Renal cortex interstitium (tissue), 15 donors: Measurements from ENCODE around the gene COX7A2. TPM values are rescaled to one million over a fixed set of nuclear protein-coding genes. Genes with fewer than 3 reads are reported as not detected.

Source experiments
- DNase-seq, 11 donors: peaks; one replicate each; pipeline ENCODE4 v3.0.0-alpha.2; 2013; ENCODE audit warnings: low read depth in 9 of 11, low spot score in 4 of 11; ENCODE audit errors: extremely low read depth in 1 of 11
- long read RNA-seq, 16 experiments: transcript quantifications; one replicate each; lab custom pipeline, GENCODE V29; 2026
- polyA plus RNA-seq, 3 donors: library from polyadenylated mRNA; unstranded; fragments of 120-200 nt; gene quantifications; one replicate each; pipeline ENCODE4 v1.2.1, GENCODE V29; 2013; ENCODE audit not compliant: insufficient read length in 3 of 3

Gene COX7A2, protein sequence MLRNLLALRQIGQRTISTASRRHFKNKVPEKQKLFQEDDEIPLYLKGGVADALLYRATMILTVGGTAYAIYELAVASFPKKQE
- 100 to 1,000 TPM; 259 to 291 (median 281) TPM for polyA plus RNA-seq
- long read RNA-seq, donor 1, transcript COX7A2-202 (4 exons, 773 nt) = major isoform, 260 of 283 reads
- long read RNA-seq, donor 1, partial matches to known transcripts = 17 of 283 reads
- long read RNA-seq, donor 1, other reads (novel, unspliced or antisense) = 0 of 283 reads
- long read RNA-seq, donor 2, transcript COX7A2-202 (4 exons, 773 nt) = major isoform, 283 of 306 reads
- long read RNA-seq, donor 2, partial matches to known transcripts = 20 of 306 reads
- long read RNA-seq, donor 2, other reads (novel, unspliced or antisense) = 0 of 306 reads
- long read RNA-seq, donor 3, transcript COX7A2-206 (3 exons, 325 nt) = minor isoform, 5 of 501 reads
- long read RNA-seq, donor 3, transcript COX7A2-202 (4 exons, 773 nt) = major isoform, 461 of 501 reads
- long read RNA-seq, donor 3, transcript COX7A2-207 (2 exons, 914 nt) = minor isoform, 8 of 501 reads
- long read RNA-seq, donor 3, partial matches to known transcripts = 18 of 501 reads
- long read RNA-seq, donor 3, other reads (novel, unspliced or antisense) = 6 of 501 reads
- long read RNA-seq, donor 4, transcript COX7A2-202 (4 exons, 773 nt) = major isoform, 291 of 330 reads
- long read RNA-seq, donor 4, transcript COX7A2-206 (3 exons, 325 nt) = minor isoform, 5 of 330 reads
- long read RNA-seq, donor 4, partial matches to known transcripts = 29 of 330 reads
- long read RNA-seq, donor 4, other reads (novel, unspliced or antisense) = 0 of 330 reads
- long read RNA-seq, donor 5 = 0 reads
- long read RNA-seq, donor 6, transcript COX7A2-206 (3 exons, 325 nt) = minor isoform, 6 of 319 reads
- long read RNA-seq, donor 6, transcript COX7A2-202 (4 exons, 773 nt) = major isoform, 247 of 319 reads
- long read RNA-seq, donor 6, partial matches to known transcripts = 63 of 319 reads
- long read RNA-seq, donor 6, other reads (novel, unspliced or antisense) = 0 of 319 reads
- long read RNA-seq, donor 7, transcript COX7A2-202 (4 exons, 773 nt) = major isoform, 422 of 485 reads
- long read RNA-seq, donor 7, partial matches to known transcripts = 56 of 485 reads
- long read RNA-seq, donor 7, other reads (novel, unspliced or antisense) = 0 of 485 reads
- long read RNA-seq, donor 8 = 0 reads
- long read RNA-seq, donor 9, transcript COX7A2-202 (4 exons, 773 nt) = major isoform, 281 of 326 reads
- long read RNA-seq, donor 9, transcript COX7A2-206 (3 exons, 325 nt) = minor isoform, 6 of 326 reads
- long read RNA-seq, donor 9, partial matches to known transcripts = 38 of 326 reads
- long read RNA-seq, donor 9, other reads (novel, unspliced or antisense) = 0 of 326 reads
- long read RNA-seq, donor 10, transcript COX7A2-206 (3 exons, 325 nt) = minor isoform, 7 of 426 reads
- long read RNA-seq, donor 10, transcript COX7A2-202 (4 exons, 773 nt) = major isoform, 369 of 426 reads
- long read RNA-seq, donor 10, partial matches to known transcripts = 37 of 426 reads
- long read RNA-seq, donor 10, other reads (novel, unspliced or antisense) = 5 of 426 reads
- long read RNA-seq, donor 11, transcript COX7A2-202 (4 exons, 773 nt) = major isoform, 188 of 193 reads
- long read RNA-seq, donor 11, partial matches to known transcripts = 0 of 193 reads
- long read RNA-seq, donor 11, other reads (novel, unspliced or antisense) = 0 of 193 reads
- long read RNA-seq, donor 12, transcript COX7A2-202 (4 exons, 773 nt) = major isoform, 155 of 182 reads
- long read RNA-seq, donor 12, partial matches to known transcripts = 21 of 182 reads
- long read RNA-seq, donor 12, other reads (novel, unspliced or antisense) = 0 of 182 reads
- long read RNA-seq, donor 13 = 0 reads
- long read RNA-seq, donor 14, transcript COX7A2-206 (3 exons, 325 nt) = minor isoform, 8 of 378 reads
- long read RNA-seq, donor 14, transcript COX7A2-202 (4 exons, 773 nt) = major isoform, 336 of 378 reads
- long read RNA-seq, donor 14, partial matches to known transcripts = 24 of 378 reads
- long read RNA-seq, donor 14, other reads (novel, unspliced or antisense) = 5 of 378 reads
- long read RNA-seq, donor 15, transcript COX7A2-202 (4 exons, 773 nt) = major isoform, 98 of 111 reads
- long read RNA-seq, donor 15, partial matches to known transcripts = 7 of 111 reads
- long read RNA-seq, donor 15, other reads (novel, unspliced or antisense) = 0 of 111 reads
- long read RNA-seq, donor 16, transcript COX7A2-202 (4 exons, 773 nt) = major isoform, 616 of 706 reads
- long read RNA-seq, donor 16, transcript COX7A2-206 (3 exons, 325 nt) = minor isoform, 9 of 706 reads
- long read RNA-seq, donor 16, transcript COX7A2-207 (2 exons, 914 nt) = minor isoform, 10 of 706 reads
- long read RNA-seq, donor 16, partial matches to known transcripts = 61 of 706 reads
- long read RNA-seq, donor 16, other reads (novel, unspliced or antisense) = 5 of 706 reads

DNA sequence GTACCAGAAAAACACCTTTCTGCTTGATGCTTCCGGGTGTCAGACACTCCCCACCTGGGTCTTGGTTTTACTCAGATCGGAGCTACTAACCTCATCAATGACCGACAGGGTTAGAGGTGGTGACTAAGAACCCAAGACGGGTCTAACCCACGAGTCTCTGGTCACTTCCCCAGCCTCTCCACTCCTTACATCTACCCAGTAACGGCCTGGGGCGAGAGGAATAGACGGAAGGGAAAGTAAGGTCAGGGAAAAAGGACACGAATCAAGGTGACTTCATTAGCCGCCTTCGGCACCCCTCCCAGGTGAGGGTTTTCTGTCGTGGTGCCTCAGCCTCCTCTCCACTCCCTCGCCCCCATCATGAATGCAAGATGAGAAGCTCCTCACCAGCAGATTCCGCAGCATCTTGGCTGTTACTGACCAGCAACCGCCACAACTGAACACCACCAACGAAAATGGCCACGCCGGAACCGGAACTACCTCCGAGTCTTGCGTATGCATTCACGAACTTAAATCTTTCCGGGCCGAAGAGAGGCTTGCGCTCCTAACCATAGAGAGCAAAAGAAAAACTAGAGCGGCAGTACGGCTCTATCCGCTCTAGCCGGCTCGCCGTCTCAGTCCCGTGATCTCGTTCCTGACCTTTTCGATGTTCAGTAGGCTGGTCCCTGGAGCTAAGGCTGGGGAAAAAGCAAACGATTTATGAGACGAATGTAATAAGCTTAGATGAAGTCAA is at the start of gene COX7A2:
TSS of gene COX7A2 (minus strand) at position 469 of the 730 bp plus-strand sequence. CDS start at position 402, 67 bp downstream.
- DNase-seq = peak; percentile 85 to 98 (median 94)

DNA sequence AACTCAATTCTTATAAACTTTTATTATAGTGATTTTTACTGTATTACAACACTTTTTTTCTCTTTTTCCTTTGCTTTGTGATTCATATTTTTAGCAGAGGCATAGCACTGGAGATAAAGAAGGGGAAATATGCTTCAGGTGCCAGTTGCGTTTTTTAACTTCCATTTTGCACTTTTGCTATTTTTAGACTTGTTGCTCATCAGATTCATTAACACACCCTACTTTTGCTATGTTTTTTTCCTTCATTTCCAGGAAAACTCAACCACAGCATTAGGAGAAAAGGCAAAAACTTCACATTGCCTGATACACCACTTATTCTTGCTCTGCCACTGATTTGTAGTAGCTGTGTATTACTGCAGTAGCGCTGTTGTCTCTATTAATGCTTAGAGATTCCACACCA is 49.0 kb upstream of the COX7A2 start:
- no peak for DNase-seq

DNA sequence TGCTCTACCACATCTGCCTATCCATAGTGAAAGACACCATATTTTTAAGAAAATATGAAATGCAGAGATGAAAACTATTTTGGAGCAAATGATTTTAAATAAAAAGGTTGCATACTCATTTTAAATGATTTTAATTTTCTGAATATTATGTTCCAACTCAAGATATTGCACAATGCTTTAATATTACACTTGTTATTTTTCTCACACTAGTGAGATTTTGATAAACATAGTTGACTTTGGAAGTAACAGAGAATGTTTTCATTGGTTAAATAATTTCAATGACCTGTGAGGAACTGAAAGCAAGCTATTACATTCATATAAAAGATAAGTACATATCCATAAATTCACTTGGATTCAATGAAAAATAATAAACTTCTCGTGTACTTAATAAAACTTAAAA is 48.1 kb upstream of the COX7A2 start:
- DNase-seq = no peak

DNA sequence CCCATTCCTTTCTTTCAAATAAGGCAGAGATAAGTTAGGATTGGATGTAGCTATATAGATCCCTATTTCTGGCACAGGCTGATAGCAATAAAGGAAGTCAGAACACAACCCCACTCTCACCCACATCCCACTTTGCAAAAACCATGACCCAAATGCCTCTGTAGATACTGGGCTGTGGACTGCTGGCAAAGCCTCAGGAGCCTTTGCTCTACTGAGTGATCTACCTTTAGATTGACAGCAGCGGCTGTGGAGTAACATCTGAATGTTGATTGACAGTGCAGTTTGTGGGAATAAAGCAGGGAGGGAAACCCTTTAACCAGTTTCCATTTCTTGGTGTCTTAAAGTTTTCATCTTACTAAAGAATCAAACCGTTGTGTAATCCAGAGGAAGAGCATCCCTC is 47.7 kb upstream of the COX7A2 start:
- DNase-seq = no peak

DNA sequence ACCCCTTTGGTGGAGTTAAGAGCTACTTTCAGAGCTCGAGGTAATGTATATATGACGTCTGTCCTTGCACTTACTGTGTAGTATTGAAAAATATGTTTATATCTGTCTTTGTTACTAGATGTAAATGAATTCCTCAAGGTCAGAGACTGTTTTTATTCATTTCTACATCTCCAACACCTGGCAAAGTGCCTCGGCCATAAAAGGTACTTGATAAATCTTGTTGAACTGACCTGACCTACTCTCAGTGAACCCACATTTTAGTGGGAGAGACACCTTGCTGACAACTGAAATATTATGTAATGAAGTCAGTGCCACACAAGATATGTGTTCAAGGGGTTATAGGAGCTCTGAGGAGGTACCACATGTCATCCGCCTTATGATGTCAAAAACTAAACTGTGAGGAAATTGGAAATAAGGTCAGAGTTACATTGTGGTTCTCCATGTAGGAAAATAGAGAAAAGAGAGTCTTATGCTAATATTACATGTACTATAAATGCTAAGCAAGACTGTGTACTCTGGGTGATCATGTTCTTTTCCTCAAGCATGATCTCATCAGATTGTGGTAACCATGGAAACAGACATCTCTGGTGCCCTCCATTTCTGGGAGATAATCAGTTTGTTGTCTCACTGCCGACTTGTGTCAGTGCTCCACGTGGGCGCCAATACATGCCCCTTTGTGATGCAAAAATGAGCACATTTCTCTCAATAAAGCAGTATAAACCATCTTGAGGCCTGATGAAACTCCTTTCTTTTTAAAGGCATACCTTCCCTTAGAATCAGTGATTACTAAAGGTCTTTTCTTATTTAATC is 46.7 kb upstream of the COX7A2 start:
- no peak for DNase-seq

DNA sequence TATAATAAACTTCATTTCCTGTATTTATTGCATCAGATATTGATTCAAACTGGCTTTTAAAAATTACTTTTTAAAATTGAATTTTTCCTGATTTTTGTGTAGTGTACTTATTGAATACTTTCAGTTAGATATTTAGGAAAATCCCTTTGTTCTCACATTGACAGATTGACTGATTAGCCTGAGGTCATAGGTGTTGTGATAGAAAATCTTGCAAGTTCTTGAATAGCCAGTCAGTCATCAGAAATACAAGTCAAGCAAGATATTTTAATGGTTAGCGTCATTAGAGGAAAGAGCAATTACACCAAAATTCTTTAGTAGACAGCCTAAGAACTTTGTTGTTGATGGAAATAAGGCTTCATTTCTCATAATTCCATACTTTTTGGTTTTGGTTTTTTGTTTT is 44.4 kb upstream of the COX7A2 start:
- no peak for DNase-seq

DNA sequence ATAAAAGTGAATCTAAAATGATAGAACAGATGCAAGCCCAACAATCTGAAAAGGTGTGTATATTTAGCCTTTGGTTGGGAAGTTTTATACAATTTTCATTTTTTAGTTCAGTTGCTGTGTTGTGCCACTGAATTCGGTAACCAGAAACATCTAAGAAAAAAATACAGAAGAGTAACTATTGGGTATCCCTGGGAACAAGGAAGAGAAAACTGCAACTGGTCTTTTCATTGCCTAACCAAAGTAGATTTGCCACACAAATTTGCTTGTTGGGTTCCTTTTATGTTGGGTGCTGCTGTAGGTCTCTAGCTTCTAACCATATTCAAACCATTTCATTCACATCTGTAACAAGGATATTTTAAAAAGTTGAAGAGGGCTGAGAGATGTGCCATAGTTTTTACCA is 43.8 kb upstream of the COX7A2 start:
- DNase-seq = no peak

DNA sequence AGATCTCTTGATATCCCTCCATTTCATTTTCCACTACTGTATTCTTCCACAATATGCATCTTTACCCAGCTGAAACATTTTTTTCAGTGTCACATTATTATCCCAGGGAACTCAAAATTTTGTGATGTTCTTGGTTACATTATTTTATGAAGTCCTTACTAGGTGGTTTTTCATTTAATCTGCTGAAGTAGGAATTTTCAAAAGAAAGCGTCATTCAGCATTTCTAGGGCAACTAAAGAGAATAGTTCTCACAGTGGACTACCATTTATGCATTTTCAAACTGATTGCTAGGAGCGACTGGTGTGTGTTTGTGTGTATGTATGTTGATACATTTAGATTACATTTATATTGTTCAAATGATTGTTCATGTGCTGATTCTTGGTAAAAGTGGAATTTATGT is 43.4 kb upstream of the COX7A2 start:
- no peak for DNase-seq

DNA sequence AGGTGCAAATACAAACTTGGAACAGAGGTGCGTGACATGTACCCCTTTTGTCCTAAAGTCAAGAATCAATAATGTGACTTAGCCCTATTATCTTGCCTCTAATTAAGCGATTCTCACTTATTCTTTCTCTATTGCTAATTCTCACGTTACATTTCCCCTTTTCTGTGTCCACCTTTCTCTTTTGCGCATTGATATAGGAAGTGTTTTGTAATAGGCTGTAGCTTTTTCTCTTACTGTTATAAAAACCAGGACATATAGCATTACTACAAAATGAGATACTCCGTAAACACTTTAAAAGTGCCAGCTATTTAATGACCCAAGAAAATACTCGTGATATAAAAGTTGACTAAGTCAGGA is 41.7 kb upstream of the COX7A2 start:
- peak in 1 of 11 donors; percentile 18 for DNase-seq

DNA sequence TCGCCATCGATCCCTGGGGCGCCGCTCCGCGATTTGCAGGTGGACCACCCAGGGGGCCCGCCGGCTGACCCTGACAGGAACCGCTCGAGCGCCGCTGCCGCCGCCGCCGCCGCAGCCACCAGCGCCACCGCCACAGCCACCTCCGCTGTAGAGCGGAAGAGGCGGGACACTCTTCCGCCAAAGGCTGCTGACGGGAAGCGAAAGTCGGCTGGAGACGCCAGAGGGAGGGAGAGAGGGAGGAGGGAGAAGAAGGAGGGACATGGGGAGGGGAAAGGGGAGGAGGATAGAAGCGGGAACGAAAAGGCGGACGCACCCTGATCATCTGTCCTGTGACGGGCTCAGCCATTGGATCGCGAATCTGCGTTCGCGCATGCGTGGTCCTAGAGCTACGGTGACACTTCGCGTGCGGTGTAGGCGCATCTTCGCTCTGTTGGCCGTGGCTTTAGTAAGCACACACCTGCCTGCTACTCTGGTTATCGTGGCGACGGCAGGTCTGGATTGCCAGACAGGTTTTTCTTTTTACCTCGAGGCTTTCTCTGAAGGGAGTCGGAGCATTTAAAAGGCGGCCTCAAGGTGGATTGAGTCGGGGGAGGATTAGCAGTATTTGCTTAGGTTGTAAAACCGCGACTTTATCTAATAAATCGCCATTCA is 41.2 kb upstream of the COX7A2 start, which contains the start of gene TMEM30A:
TSS of gene TMEM30A (minus strand) at position 161 of the 651 bp plus-strand sequence. CDS start at position 7, 154 bp downstream.
- peak; percentile 91 to 99 (median 96) for DNase-seq

DNA sequence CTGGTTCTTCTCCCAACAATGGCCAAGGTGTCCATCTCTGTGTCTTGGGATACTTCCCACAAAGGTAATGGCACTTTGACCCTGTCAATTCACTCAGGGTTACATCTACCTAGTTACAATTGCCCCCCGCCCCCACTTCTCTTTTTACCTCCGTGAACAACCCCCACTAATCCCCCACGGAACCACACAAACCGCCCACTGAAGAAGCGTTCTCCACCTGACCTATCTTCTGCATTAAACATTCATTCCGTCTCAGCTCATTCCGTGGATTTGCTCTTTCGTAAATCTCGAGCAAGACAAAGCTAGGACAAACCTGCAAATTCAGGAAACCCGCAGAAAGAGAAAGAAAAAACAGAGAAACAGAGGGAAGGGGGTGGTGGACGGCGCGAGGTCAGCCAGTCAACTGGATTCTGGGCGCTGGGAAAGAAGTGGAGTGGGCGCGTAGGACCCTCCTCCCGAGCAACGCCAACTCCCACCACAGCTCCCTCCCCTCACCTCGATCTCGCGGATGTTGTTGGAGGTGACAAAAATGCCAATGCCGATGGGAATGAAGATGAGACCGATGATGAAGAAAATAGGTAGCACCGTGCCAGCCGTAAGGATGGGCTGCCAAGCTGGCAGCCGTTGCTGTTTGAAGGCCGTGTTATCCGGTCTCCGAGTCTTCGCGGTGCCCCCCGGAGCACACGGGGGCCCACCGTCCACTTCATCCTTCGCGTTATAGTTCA is 40.5 kb upstream of the COX7A2 start:
- DNase-seq = peak in 7 of 11 donors; percentile 46 to 60 (median 54)

DNA sequence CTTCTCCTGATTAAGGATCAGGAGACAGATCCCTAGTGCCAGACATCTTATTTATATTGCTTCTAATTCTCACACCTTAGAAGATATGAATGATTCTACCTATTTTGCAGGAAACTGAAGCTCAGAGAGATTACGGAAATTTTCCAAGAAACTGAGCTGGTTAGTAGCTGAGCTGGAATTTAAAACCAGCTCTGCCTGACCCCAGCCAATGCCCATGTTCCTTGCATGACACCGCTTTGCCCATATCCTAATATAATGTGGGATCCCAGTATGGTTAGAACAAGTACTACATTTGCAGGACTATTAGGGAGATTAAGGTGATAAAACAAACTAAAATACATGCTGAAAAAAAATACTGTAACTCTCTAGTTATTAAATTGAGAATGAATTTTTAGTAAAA is 39.1 kb upstream of the COX7A2 start:
- DNase-seq = no peak

DNA sequence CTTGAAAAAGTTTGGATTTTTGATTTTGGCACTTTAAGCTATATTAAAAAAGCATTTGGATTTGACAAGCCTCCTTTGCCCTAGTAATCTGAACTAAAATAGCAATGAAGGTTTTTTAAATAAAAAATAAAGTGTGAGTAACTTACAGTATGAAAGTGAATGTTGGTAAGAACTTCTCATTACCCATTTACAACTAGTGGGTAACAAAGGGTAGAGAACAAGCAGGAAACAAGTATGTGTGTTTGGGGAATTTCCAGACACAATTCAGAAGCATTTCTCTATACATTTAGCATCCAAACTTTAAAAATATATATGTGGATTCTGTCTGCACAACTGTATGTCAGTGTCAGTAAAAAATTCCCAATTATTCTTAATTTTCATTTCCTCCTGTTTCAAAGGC is 38.1 kb upstream of the COX7A2 start:
- no peak for DNase-seq

DNA sequence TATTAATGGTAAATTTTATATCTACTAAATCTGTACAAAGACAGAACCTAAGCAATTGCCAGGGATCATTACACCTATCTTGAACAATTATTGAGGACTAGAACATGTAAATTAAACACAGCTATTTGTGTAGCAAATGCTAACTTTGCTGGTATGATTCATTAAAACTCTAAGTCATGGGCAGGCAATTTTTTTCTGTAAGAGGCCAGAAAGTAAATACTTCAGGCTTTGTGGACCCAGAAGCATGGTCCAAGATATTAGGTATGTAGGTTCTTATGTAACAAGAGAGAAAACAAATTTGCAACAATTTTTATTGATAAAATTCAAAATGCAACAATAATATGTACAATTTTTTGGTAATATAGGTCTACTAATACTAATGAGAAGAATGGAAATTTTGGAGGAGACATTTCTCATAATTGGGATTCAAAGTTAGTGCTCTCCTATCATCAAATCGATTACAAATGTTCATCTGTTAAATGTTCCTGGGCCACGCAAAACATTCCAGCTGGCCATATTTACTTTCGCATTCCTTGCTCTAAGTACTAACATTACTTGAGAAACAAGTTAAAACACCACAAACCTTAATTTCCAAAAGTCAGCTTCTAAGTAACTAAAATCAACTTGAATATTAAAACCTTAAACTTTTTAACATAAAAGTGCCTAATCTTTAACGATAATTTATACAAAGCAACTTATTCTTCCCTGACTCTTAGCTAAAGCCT is 36.7 kb upstream of the COX7A2 start:
- no peak for DNase-seq
